ENCODE data around the gene NOXO1.

- TF ChIP-seq, protein P1, sequence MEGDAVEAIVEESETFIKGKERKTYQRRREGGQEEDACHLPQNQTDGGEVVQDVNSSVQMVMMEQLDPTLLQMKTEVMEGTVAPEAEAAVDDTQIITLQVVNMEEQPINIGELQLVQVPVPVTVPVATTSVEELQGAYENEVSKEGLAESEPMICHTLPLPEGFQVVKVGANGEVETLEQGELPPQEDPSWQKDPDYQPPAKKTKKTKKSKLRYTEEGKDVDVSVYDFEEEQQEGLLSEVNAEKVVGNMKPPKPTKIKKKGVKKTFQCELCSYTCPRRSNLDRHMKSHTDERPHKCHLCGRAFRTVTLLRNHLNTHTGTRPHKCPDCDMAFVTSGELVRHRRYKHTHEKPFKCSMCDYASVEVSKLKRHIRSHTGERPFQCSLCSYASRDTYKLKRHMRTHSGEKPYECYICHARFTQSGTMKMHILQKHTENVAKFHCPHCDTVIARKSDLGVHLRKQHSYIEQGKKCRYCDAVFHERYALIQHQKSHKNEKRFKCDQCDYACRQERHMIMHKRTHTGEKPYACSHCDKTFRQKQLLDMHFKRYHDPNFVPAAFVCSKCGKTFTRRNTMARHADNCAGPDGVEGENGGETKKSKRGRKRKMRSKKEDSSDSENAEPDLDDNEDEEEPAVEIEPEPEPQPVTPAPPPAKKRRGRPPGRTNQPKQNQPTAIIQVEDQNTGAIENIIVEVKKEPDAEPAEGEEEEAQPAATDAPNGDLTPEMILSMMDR (conservative IDR thresholded peaks at IDR 0.05; ENCODE audit: low read depth, low read length): no peak
- TF ChIP-seq EZH2 (IDR thresholded peaks at IDR 0.05; ENCODE audit: borderline replicate concordance, low read depth, low read length, poor library complexity, severe bottlenecking): no peak
Observed at GRCh38 chr16:1953734-1954133, 27.5 kb downstream of the NOXO1 start.

All from A673 (cell line).